ENCODE results near the gene CHMP6. TPM values are rescaled to one million over a fixed set of nuclear protein-coding genes. Genes with fewer than 3 reads are reported as not detected.

CHMP6 gene
- total and polyA plus RNA-seq, 2 donors, result 13.1 to 36.2 TPM

- WGBS, result 88% methylated on average over 41 of the region's 41 CpGs
- no peak for DNase-seq (ENCODE audit: extremely low spot score)
- Histone ChIP-seq H3K36me3 (ENCODE audit: insufficient read depth) (peaks cover 3% of the 10 kb centered on the region), H3K27ac (ENCODE audit: low read depth) (no peak overlapping the region), H3K4me3 (ENCODE audit: low read depth, low read length) (no peak overlapping the region), H3K4me1 (ENCODE audit: insufficient read depth) (no peaks in the 10 kb centered on the region)
Measured at GRCh38 chr17:80962356-80963329, 29.0 kb upstream of the CHMP6 start.

GRCh38 chr17:80963812-80964543 lies 27.7 kb upstream of the CHMP6 start:
- WGBS, result 91% methylated on average over 49 of the region's 49 CpGs
- DNase-seq (ENCODE audit: extremely low spot score), result no peak
- H3K36me3 ChIP-seq (ENCODE audit: insufficient read depth), result peaks cover 3% of the 10 kb centered on the region
- no peaks in the 10 kb centered on the region for H3K4me1 ChIP-seq (ENCODE audit: insufficient read depth)
- H3K27ac ChIP-seq (ENCODE audit: low read depth), result no peak overlapping the region
- no peak overlapping the region for H3K4me3 ChIP-seq (ENCODE audit: low read depth, low read length)

GRCh38 chr17:80964544-80964856 lies 27.1 kb upstream of the CHMP6 start:
- DNase-seq (ENCODE audit: extremely low spot score), result no peak
- no peak overlapping the region for H3K4me3 ChIP-seq (ENCODE audit: low read depth, low read length)
- 95% methylated on average over 14 of the region's 14 CpGs for WGBS
- no peak overlapping the region for H3K27ac ChIP-seq (ENCODE audit: low read depth)
- H3K4me1 ChIP-seq (ENCODE audit: insufficient read depth), result no peaks in the 10 kb centered on the region
- peaks cover 3% of the 10 kb centered on the region for H3K36me3 ChIP-seq (ENCODE audit: insufficient read depth)

GRCh38 chr17:80964859-80965580 lies 26.6 kb upstream of the CHMP6 start:
- 88% methylated on average over 36 of the region's 36 CpGs for WGBS
- Histone ChIP-seq H3K36me3 (ENCODE audit: insufficient read depth) (peaks cover 3% of the 10 kb centered on the region), H3K27ac (ENCODE audit: low read depth) (no peak overlapping the region), H3K4me3 (ENCODE audit: low read depth, low read length) (no peak overlapping the region), H3K4me1 (ENCODE audit: insufficient read depth) (no peaks in the 10 kb centered on the region)
- DNase-seq (ENCODE audit: extremely low spot score), result no peak

GRCh38 chr17:80965606-80966005 lies 26.0 kb upstream of the CHMP6 start:
- no peak overlapping the region for H3K4me3 ChIP-seq (ENCODE audit: low read depth, low read length)
- H3K36me3 ChIP-seq (ENCODE audit: insufficient read depth), result peaks cover 3% of the 10 kb centered on the region
- DNase-seq (ENCODE audit: extremely low spot score), result no peak
- H3K27ac ChIP-seq (ENCODE audit: low read depth), result no peak overlapping the region
- no peaks in the 10 kb centered on the region for H3K4me1 ChIP-seq (ENCODE audit: insufficient read depth)
- WGBS, result 91% methylated on average over 21 of the region's 21 CpGs

GRCh38 chr17:80967404-80967872 lies 24.2 kb upstream of the CHMP6 start:
- Histone ChIP-seq H3K4me1 (ENCODE audit: insufficient read depth) (no peaks in the 10 kb centered on the region), H3K4me3 (ENCODE audit: low read depth, low read length) (no peak overlapping the region), H3K27ac (ENCODE audit: low read depth) (no peak overlapping the region), H3K36me3 (ENCODE audit: insufficient read depth) (peaks cover 3% of the 10 kb centered on the region)
- 87% methylated on average over 19 of the region's 19 CpGs for WGBS
- DNase-seq (ENCODE audit: extremely low spot score), result no peak

- H3K4me1 ChIP-seq (ENCODE audit: insufficient read depth), result no peaks in the 10 kb centered on the region
- H3K27ac ChIP-seq (ENCODE audit: low read depth), result no peak overlapping the region
- no peak for DNase-seq (ENCODE audit: extremely low spot score)
- no peak overlapping the region for H3K4me3 ChIP-seq (ENCODE audit: low read depth, low read length)
- H3K36me3 ChIP-seq (ENCODE audit: insufficient read depth), result peaks cover 3% of the 10 kb centered on the region
- 29% methylated on average over 17 of the region's 17 CpGs for WGBS
Measured at GRCh38 chr17:80968602-80969029, 23.0 kb upstream of the CHMP6 start.

GRCh38 chr17:80969030-80969673 lies 22.5 kb upstream of the CHMP6 start:
- no peak overlapping the region for H3K27ac ChIP-seq (ENCODE audit: low read depth)
- WGBS, result 44% methylated on average over 20 of the region's 20 CpGs

GRCh38 chr17:80969674-80970043 lies 22.0 kb upstream of the CHMP6 start:
- Histone ChIP-seq H3K36me3 (ENCODE audit: insufficient read depth) (peaks cover 3% of the 10 kb centered on the region), H3K27ac (ENCODE audit: low read depth) (no peak overlapping the region), H3K4me3 (ENCODE audit: low read depth, low read length) (no peak overlapping the region), H3K4me1 (ENCODE audit: insufficient read depth) (no peaks in the 10 kb centered on the region)
- WGBS, result 88% methylated on average over 10 of the region's 10 CpGs
- DNase-seq (ENCODE audit: extremely low spot score), result no peak

More at GRCh38 chr17:80969030-80969673, 22.5 kb upstream of the CHMP6 start:
- Histone ChIP-seq H3K4me1 (ENCODE audit: insufficient read depth) (no peaks in the 10 kb centered on the region), H3K4me3 (ENCODE audit: low read depth, low read length) (no peak overlapping the region), H3K36me3 (ENCODE audit: insufficient read depth) (peaks cover 3% of the 10 kb centered on the region)
- no peak for DNase-seq (ENCODE audit: extremely low spot score)

- Histone ChIP-seq H3K4me1 (ENCODE audit: insufficient read depth) (no peaks in the 10 kb centered on the region), H3K4me3 (ENCODE audit: low read depth, low read length) (no peak overlapping the region), H3K36me3 (ENCODE audit: insufficient read depth) (no peaks in the 10 kb centered on the region), H3K27ac (ENCODE audit: low read depth) (no peak overlapping the region)
- WGBS, result 35% methylated on average over 20 of the region's 20 CpGs
- no peak for DNase-seq (ENCODE audit: extremely low spot score)
Measured at GRCh38 chr17:80970044-80970761, 21.4 kb upstream of the CHMP6 start.

GRCh38 chr17:80970762-80971703 lies 20.6 kb upstream of the CHMP6 start:
- Histone ChIP-seq H3K27ac (ENCODE audit: low read depth) (no peak overlapping the region), H3K36me3 (ENCODE audit: insufficient read depth) (no peaks in the 10 kb centered on the region), H3K4me3 (ENCODE audit: low read depth, low read length) (no peak overlapping the region), H3K4me1 (ENCODE audit: insufficient read depth) (no peaks in the 10 kb centered on the region)
- DNase-seq (ENCODE audit: extremely low spot score), result no peak
- WGBS, result 60% methylated on average over 26 of the region's 26 CpGs
